Measurements from ENCODE around the gene SUN5.

GRCh38 chr20:33000802-33001466, 3.3 kb downstream of the SUN5 start:
- TF ChIP-seq CTCF (IDR thresholded peaks at IDR 0.05; ENCODE audit: poor library complexity) (no peak), EZH2phosphoT487 (IDR thresholded peaks at IDR 0.05; ENCODE audit: low read depth, severe bottlenecking, unreplicated experiment) (no peak)

Data from hepatocyte (in vitro differentiated cells).